NCI-H345 treated with DMSO at 0.1 percent for 48 hours (cell line): ENCODE data around the gene CCDC136.

Experiments
- DNase-seq: peaks from one replicate; lab custom pipeline; 2025; ENCODE audit not compliant: unreplicated experiment; lab: John Stamatoyannopoulos, UW

CCDC136 gene

DNA sequence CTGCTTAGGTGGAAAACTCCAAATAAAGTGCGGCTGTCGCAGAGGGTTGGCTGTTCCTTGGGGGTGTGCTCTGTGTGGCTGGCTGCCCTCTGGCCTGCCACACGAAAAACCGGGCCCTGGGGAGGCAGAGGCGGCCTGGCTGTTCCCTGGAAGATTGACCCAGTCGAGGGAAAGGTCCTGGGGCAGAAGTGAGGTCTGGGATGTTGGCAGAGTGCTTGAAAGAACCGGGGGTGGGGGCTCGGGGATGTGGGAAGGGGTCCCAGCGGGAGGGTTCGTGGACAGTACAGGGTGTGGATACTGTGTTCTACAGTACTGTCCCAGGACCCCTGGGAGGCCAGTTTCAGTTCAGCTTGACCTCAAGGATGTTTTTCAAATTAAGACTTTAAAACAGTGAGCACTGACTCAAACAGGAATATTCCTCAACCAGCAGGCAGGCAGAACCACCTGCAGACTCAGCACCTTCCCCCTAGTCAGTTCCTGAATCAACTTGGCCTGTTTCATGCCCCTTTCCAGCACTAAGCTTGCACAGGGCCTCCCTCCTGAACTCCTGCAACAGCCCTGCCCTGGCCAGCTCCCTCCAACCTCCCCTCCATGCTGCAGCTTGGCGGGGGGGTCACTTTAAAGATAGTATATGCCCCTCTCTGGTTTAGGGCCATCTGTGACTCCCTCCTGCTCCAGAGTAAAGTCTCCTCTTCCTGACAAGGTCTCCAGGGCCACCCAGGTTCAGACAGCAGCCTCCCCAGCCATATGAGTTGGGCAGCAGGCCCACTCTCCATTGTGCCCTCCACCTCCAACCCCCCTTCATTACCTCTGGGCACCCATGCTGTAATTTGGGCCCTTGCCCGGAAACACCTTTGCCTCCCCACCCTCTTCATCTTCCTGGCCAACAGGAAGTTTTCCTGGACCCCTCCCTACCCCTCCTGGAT is 67.7 kb downstream of the CCDC136 start:
- no peak for DNase-seq

- no peak for DNase-seq
These were observed 68.6 kb downstream of the CCDC136 start for GRCh38 chr7:128860158-128861073.

DNA sequence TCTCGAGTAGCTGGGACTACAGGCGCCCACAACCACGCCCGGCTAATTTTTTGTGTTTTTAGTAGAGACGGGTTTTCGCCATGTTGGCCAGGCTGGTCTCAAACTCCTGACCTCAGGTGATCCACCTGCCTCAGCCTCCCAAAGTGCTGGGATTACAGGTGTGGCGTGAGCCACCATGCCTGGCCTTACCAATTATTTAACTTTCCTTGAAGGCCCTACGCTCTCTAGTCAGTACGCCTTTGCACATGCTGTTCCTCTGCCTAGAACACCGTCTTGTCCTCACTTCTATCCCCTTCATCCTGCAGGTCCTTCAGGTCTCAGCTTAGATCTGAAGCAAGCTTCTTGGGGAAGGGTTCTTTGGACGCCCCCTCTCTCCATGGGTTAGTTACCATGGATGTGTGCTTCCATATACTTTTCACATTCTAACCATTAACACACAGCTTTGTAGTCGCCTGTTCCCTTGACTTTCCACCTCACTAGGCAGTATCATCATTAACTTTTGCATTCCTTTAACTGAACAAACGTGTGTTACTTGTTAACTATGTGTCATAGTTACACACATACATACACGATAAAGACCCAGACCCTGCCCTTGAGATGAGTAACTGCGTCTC is 70.3 kb downstream of the CCDC136 start:
- no peak for DNase-seq

GRCh38 chr7:128862571-128863432 is 71.0 kb downstream of the CCDC136 start, which contains the start of gene ATP6V1F:
Gene ATP6V1F (plus strand): TSS chr7:128862856. CDS start chr7:128862905, 49 bp downstream.
- DNase-seq = peak; percentile 95

DNA sequence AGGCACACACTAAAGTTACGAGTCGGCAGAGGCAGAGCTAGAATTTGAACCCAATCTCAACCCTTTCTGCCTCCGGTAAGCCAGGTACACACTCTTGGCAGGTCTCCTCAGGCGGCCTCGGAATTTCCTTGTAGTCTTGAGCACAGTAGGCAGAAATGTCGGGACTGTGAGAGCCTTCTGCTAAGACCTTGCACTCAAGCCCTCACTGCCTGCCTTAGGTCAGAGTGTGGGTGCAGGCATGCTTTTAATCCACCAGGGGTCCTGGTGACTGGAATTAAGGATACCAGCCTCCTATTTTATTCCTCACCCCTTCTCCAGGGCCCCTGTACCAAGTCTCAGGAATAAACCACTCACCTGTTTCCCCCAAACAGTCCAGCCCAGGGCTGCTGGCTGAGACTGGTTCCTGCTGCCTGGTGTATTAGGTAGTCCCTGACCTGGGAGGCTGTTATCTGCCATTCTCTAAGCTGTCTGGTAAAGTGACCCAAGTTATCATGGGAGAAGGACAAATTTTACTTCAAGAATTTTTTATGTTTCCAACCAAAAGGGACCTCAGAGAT is 71.7 kb downstream of the CCDC136 start:
- DNase-seq = no peak

DNA sequence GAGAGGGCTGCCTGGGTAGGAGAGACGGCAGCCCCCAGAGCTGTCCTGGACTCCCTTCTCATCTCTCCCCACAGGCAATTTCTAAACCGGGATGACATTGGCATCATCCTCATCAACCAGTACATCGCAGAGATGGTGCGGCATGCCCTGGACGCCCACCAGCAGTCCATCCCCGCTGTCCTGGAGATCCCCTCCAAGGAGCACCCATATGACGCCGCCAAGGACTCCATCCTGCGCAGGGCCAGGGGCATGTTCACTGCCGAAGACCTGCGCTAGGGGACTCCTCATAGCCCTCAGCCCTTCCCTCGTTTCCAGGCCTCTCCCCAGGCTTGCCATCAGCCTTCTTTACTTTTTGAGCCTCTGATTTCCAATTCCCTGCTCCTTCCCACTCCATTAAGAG is 73.5 kb downstream of the CCDC136 start:
- DNase-seq = no peak

- DNase-seq = no peak
These were observed 74.5 kb downstream of the CCDC136 start for GRCh38 chr7:128865996-128866877.

- DNase-seq = no peak
These were observed 75.5 kb downstream of the CCDC136 start for GRCh38 chr7:128867241-128867640.

DNA sequence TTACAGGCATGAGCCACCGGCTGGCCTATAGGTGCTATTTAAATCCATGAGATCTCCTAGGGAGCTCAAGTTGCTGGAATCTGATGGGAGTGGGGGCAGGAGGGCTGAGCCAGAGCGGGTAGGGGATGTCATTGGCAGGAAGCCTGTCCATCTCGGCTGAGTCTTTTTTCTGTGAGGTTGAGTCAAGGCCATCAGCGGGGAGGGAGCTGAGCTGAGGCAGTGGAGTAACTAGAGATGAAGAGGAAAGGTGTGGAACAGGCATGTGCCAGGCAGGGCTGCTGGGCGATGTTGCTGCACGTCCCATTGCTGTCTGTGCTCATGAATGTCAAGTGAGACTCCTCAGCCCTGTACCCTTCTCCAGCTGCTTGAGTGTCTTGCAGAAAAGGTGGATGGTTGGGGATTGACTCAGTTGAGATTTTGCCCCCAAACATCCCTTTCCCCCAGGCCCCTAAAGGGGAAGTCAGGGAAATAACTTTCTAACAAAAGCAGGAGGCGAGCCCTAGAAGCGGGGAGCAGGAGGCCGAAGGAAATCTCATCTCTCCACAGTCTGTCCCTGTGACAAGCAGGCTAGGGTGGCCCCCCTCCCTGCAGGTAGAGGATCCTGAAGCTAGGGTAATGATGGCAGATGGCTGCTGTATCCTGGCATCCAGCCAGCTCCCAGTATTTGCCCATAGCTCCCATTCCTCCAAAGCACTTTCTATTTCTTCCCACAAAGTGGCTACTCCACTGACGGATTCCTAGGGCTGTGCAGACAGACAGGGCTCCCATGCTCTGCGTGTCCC is 76.3 kb downstream of the CCDC136 start:
- peak; percentile 83 for DNase-seq

GRCh38 chr7:128868624-128869137 is 76.9 kb downstream of the CCDC136 start:
- no peak for DNase-seq

- DNase-seq = peak; percentile 47
These were observed 77.6 kb downstream of the CCDC136 start for GRCh38 chr7:128869138-128869943.

DNA sequence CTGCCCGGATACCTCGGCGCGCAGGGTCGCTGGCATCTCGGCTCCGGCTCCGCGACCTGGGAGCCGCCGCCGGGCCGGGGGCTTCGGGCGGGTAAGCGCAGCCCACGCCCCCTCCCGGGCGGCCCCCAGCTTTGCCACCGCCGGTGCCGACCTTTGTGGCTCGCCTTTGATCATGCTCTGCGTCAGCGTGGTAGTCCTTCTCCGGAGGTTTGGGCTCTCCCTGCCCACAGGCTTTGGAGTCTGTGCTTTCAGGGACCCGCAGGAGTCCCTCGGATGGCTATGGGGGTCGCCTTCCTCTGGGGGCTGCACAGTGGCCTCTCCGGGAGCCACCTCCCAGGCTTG is 78.1 kb downstream of the CCDC136 start:
- DNase-seq = no peak

DNA sequence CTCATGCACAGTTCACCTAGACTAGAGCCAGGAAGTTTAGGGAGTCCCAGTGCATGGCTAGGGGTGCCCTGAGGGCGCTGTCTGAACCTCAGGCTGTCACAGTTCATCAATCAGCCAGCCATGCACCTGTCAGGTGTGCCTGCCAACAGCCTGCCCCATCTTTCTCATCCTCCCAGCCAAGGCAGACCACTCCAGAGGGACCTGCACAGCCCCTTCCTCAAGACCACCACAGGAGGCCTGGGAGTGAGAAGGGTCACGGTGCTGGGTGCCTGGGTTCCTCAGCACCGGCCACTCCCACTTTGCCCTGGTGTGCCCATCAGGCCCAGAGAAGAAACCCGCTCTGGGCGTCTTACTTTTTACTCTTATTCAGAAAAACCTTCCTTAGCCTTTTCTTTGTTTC is 79.3 kb downstream of the CCDC136 start:
- DNase-seq = no peak
